Left lung (tissue), 10 donors: ENCODE measurements around the gene HEPHL1. TPM values are rescaled to one million over a fixed set of nuclear protein-coding genes. Genes with fewer than 3 reads are reported as not detected.
"Not testable (repeated sequence)": the region's sequence is repeated elsewhere in the genome, so short reads cannot be mapped to it uniquely, and the experiment has no call there.

Experiments
- ATAC-seq: fragments of 200-7000 bp; cut with Tn5 transposase; one replicate; pipeline ENCODE4 v1.9.1; 2020; ENCODE audit warnings: moderate library complexity
- DNase-seq, 4 donors: peaks; one replicate each; pipeline ENCODE4 v3.0.0-alpha.2; 2013 to 2020
- H3K27ac ChIP-seq, 2 donors: fragments of 200-600 bp; sonication (generic) in 1 of 2; one replicate each; pipeline versions ENCODE4 v1.5.0 to v1.8.0; 2020 to 2021
- H3K27me3 ChIP-seq, 2 donors: fragments of 200-600 bp; sonication (generic) in 1 of 2; one replicate each; pipeline versions ENCODE4 v1.5.0 to v1.8.0; 2020 to 2021
- H3K36me3 ChIP-seq, 2 donors: fragments of 200-600 bp; sonication (generic) in 1 of 2; one replicate each; pipeline versions ENCODE4 v1.5.0 to v1.8.0; 2020 to 2021
- H3K4me1 ChIP-seq, 2 donors: fragments of 200-600 bp; one replicate each; pipeline ENCODE4 v1.8.0; 2021
- H3K4me3 ChIP-seq, 2 donors: fragments of 200-600 bp; sonication (generic) in 1 of 2; one replicate each; pipeline versions ENCODE4 v1.5.0 to v1.8.0; 2020 to 2021; ENCODE audit warnings: mild to moderate bottlenecking in 1 of 2
- H3K9me3 ChIP-seq, 2 donors: fragments of 200-600 bp; sonication (generic) in 1 of 2; one replicate each; pipeline versions ENCODE4 v1.5.0 to v1.8.0; 2020 to 2021
- CTCF ChIP-seq, 2 donors: fragments of 200-600 bp; sonication (generic) in 1 of 2; IDR thresholded peaks; one replicate each; pipeline versions ENCODE4 v1.5.0 to v1.8.0; 2021; ENCODE audit warnings: antibody characterized with exemption in 2 of 2
- intact Hi-C, 2 donors: fragments of 100-400 bp; cut with DNase I; formaldehyde crosslinking; loops; one replicate each; pipeline versions ENCODE4 v1.11.2 to v1.14.2; 2022
- polyA plus RNA-seq, 6 donors: library from polyadenylated mRNA; unstranded; fragments of 120-200 nt; gene quantifications; one replicate each; pipeline ENCODE4 v1.2.1, GENCODE V29; 2013; ENCODE audit not compliant: insufficient read length in 6 of 6
- total RNA-seq, 2 donors: library from RNA; stranded (reverse); fragmentation: NEBNext Ultra II Directional; extraction: Animal tissue kit (Norgen Biotek cat#: 25700); gene quantifications; one replicate each; pipeline ENCODE4 v1.2.1, GENCODE V29; 2021
- donor health status: DM: no; HTN: yes; CAD: no.
- donor health status: DM: no; HTN: no; CAD: no.

HEPHL1 gene
- total and polyA plus RNA-seq, 8 donors, result 0.06 to 0.21 (median 0.14) TPM; not detected in 5

GRCh38 chr11:94154095-94154856 lies 133.1 kb downstream of the HEPHL1 start:
- intact Hi-C loops, result no loop called here
- no peaks in the 10 kb centered on the region for H3K27me3 ChIP-seq
- no peak for DNase-seq
- H3K4me3 ChIP-seq, result no peak overlapping the region
- no peak for ATAC-seq
- H3K4me1 ChIP-seq, result peaks cover 13 to 42% of the 10 kb centered on the region in 2 donors
- H3K9me3 ChIP-seq, result no peaks in the 10 kb centered on the region
- no peak for TF ChIP-seq CTCF (IDR thresholded peaks at IDR 0.05)
- peaks cover 0 to 6% of the 10 kb centered on the region in 2 donors for H3K36me3 ChIP-seq
- no peak overlapping the region for H3K27ac ChIP-seq

DNA sequence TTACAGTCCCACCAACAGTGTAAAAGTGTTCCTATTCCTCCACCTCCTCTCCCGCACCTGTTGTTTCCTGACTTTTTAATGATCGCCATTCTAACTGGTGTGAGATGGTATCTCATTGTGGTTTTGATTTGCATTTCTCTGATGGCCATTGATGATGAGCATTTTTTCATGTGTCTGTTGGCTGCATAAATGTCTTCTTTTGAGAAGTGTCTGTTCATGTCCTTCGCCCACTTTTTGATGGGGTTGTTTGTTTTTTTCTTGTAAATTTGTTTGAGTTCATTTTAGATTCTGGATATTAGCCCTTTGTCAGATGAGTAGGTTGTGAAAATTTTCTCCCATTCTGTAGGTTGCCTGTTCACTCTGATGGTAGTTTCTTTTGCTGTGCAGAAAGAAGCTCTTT lies 136.2 kb downstream of the HEPHL1 start:
- H3K4me3 ChIP-seq, H3K27ac ChIP-seq, intact Hi-C loops, H3K9me3 ChIP-seq, H3K27me3 ChIP-seq, DNase-seq, ATAC-seq, H3K36me3 ChIP-seq: not testable (repeated sequence)
- peaks cover 4 to 13% of the 10 kb centered on the region in 2 donors for H3K4me1 ChIP-seq

Other genes with a start within 250 kb of the HEPHL1 start
- gene MED17, start 237.1 kb upstream of the HEPHL1 start, total RNA-seq, result 10 to 100 TPM; 26.3 to 29.4 TPM
- 10 to 100 TPM; 41.3 to 46.0 (median 44.3) TPM for gene MED17, start 237.1 kb upstream of the HEPHL1 start, polyA plus RNA-seq
- gene VSTM5, start 170.7 kb upstream of the HEPHL1 start, total RNA-seq, result under 1 TPM; 0.16 to 0.38 TPM
- gene VSTM5, start 170.7 kb upstream of the HEPHL1 start, polyA plus RNA-seq, result 1 to 10 TPM in 1 of 6 donors, under 1 TPM in 5; 0.52 to 1.1 (median 0.74) TPM
- gene PANX1, start 107.5 kb downstream of the HEPHL1 start, total RNA-seq, result 10 to 100 TPM; 21.1 to 26.7 TPM
- gene PANX1, start 107.5 kb downstream of the HEPHL1 start, polyA plus RNA-seq, result 10 to 100 TPM; 26.6 to 36.8 (median 29.3) TPM